Ecto neural progenitor cell (in vitro differentiated cells): Measurements from ENCODE around the gene NEDD4L.
"Not testable (repeated sequence)": the region's sequence is repeated elsewhere in the genome, so short reads cannot be mapped to it uniquely, and the experiment has no call there.

Experiments used
- DNase-seq: peaks from one replicate; pipeline ENCODE4 v3.0.0-alpha.2; 2018; ENCODE audit warnings: low spot score

Gene NEDD4L

GRCh38 chr18:58156516-58156915, 112.5 kb downstream of the NEDD4L start:
- DNase-seq: no peak

DNA sequence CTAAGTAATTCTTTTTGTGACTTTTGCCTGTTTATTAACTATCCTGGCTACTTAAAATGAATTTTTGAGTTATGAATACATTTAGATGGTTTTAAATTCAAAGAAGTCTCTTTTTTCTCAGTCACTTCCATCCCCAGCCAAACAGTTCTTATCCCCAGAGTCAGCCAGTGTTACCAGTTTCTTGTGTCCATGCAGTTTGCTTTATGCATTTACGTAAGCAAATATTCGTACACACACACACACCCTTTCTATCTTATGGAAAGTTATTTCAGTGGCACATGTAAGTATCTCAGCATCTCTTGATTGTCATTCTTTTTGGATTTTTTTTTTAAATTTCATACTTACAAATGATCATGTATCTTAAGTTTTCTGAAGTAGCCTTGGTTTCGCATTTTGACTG, 113.2 kb downstream of the NEDD4L start:
- no peak for DNase-seq

GRCh38 chr18:58158008-58158407, 114.0 kb downstream of the NEDD4L start:
- no peak for DNase-seq

DNA sequence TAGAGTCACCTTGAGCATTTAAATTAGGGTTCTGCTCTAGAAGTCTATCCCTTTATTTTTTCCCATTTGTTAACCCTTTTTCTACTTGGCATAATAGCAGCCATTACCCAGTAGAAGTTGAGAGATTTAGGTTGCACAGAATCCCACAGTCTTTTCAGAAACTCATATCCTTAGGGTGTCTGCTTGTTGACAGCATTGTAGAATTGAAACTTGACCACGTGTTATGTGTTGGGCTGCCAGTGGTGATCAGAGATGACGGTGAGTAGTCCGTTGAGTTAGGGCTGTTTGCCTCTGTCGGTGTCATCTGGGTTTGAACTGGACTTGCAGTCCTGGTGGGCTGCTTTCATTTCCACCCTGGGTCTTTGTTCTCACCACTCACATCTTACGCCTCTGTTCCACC, 114.4 kb downstream of the NEDD4L start:
- no peak for DNase-seq

DNA sequence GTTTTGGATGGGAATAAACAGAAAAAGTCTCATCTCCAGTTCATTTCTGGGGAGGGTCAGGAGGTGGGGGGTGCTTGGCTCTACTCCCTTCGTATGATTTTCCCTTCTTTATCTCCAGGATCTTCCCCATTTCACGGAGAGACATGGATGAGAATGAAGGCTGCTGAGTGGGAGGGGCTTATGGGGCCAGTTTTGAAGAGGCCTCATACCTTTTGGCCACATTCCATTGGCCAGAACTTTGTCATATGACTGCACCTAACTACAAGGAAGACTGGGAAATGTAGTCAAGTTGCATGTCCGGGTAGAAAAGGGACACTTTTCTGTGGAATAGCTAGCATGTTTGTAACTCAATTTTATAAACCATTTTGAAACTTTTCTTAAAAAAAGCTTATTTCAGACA, 117.6 kb downstream of the NEDD4L start:
- DNase-seq: no peak

DNA sequence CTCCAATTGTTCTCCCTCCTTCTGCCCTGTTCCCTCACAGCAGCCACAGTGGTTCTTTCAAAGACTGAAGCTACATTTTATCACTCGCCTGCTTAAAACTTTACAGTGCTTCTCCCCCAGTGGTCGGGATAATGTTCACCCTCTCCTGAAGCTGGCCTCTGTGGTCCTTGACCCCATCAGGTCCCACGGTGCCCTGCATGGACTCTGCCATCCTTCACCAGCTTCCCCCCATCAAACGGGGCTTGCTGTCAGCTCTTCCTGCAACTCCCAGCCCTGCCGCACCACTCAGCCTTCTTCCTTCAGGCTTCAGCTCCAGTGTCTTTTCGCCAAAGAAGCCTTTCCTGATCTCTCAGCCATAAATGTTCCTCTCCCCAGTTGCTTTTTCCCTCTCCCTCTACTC, 118.1 kb downstream of the NEDD4L start:
- DNase-seq: no peak

- no peak for DNase-seq
Observed at GRCh38 chr18:58163004-58163590, 119.1 kb downstream of the NEDD4L start.

GRCh38 chr18:58166278-58166844, 122.3 kb downstream of the NEDD4L start:
- DNase-seq: no peak

DNA sequence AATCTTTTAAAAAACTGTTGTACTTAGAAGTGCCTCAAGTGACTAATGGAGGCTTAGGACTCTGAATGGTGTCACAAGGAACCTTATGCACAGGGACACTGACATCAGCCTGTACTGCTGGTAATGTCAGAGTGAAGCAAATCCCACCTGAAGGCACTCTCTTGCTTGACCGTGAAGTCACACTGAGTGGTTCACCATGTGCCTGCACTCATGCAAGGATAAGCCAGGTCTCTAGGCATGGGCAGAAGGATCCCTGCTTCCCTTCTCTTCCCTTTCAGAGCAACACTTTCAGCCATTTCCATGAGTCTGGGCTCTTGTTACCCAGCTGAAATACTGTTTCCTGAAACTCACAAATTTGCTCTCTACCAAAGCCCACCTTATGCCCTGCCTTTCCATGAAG, 123.0 kb downstream of the NEDD4L start:
- no peak for DNase-seq

- no peak for DNase-seq
Observed at GRCh38 chr18:58168221-58168620, 124.2 kb downstream of the NEDD4L start.

DNA sequence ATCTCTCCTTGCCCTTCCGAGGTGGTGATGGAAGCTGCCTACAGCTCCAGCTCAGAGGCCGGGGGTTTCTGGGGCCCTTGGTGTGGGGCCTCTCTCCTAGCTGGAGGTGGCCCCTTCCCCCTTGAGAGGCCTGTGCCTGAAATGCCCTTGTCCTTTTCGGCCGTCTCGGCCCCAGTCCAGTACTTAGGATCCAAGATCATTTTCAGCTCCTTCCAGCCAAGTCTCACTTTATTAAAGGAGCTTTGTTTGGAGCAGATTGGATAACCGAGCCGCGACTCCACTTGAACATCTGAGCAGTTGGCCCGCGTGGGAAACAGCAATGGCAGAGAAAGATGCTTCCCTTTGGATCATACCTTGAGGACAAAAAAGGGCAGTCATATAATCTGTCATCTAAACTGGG, 125.0 kb downstream of the NEDD4L start:
- DNase-seq: no peak

DNA sequence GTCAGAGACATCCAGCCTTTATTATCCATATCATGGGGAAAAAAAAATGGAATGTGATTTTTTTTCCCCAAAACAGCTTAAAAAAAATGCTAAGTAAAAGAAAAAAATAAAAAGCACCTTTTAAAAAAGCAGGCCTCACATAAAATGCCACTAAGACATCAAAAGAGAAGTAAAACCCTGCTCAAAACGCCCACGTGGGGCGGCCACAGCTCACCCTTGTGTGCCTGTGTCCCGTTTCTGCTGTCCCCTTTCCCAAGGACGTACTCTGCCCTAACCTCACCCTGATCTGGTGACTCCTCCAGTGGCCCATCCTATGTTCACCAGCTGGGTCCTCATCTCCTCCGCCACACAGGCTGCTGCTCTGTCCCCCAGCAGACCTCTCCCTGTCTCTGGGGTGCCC, 125.4 kb downstream of the NEDD4L start:
- DNase-seq: no peak

DNA sequence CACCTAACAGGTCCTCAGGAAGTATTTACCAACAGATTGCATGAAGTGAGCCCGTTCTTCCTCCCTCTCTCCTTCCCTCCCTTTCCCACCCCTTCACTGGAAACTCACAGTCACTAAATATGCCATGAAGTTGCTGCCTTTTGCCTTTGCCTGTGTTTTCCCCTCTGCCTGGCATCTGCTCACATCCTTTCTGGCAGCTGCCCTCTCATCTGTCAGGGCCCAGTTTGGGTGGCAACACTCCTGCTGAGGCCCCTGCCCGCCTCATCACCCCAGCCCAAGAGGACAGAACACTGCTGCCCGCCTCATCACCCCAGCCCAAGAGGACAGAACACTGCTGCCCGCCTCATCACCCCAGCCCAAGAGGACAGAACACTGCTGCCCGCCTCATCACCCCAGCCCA, 126.0 kb downstream of the NEDD4L start:
- not testable (repeated sequence) for DNase-seq

DNA sequence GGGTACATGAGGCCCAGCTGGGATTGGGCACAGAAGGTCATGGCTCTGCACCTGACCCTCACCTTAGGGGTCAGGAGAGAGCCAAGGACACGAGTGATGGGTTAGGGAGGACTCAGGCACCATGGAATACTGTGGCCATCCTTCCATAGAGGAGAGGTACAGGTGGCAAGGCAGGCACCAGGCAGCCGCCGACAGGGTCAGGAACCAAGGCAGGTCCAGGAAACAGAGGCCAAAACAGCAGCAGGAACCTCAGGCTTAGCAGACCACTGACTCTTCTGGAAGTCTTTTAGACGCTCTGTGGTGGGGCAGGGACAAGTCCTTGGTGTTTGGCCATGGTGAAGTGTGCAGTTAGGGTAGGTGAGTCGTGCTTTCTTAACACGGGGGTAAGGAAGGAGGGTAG, 128.0 kb downstream of the NEDD4L start:
- no peak for DNase-seq

DNA sequence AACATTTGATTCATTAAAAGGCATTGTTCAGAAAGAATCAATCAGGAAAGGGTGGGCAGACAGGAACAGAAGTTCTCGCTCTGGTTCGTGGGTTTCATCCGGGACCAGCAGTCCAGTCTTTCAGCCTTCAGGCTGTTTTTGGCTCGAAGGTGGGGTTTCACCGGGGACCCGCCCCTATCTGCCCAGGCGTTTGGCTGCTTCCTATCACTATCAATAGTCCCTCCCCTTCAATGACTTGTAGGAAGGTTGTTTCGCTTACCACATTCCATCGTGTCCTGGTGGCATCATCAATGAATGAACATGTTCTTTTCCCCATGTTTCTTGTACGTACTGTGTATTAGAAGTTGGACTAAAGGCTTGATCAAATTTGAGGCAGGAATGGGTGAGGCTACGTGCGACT, 130.3 kb downstream of the NEDD4L start:
- no peak for DNase-seq

GRCh38 chr18:58175122-58175785, 131.2 kb downstream of the NEDD4L start:
- DNase-seq: no peak

GRCh38 chr18:58175786-58176176, 131.8 kb downstream of the NEDD4L start:
- DNase-seq: no peak

- no peak for DNase-seq
Observed at GRCh38 chr18:58177004-58177717, 133.1 kb downstream of the NEDD4L start.

DNA sequence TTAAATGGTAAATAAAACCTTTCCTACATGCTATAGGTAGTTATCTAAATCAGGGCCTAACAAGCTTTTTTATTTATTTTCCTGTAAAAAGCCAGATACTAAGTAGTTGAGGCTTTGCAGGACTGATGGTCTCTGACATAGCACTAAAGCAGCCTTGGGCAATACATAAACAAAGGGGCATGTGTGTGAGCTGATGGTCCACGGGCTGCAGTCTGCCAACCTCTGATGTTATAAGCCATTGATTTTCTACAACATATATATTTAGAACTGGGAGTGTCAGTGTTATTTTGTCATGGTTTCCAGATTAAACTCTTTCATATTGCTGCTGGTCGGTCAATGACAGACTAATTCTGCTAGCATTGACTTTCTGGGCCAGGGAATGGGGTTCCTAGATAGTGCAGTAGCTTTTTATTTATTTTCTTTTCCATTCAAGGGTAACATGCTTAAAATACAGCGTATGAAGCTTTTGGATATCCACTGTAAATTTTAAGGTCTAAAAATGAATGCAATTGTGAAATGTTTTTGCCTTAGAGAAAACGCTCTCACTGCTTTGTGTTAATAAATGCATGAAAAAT, 134.0 kb downstream of the NEDD4L start:
- DNase-seq: no peak

GRCh38 chr18:58178511-58178910, 134.5 kb downstream of the NEDD4L start:
- DNase-seq: no peak

- no peak for DNase-seq
Observed at GRCh38 chr18:58180172-58180571, 136.1 kb downstream of the NEDD4L start.

DNA sequence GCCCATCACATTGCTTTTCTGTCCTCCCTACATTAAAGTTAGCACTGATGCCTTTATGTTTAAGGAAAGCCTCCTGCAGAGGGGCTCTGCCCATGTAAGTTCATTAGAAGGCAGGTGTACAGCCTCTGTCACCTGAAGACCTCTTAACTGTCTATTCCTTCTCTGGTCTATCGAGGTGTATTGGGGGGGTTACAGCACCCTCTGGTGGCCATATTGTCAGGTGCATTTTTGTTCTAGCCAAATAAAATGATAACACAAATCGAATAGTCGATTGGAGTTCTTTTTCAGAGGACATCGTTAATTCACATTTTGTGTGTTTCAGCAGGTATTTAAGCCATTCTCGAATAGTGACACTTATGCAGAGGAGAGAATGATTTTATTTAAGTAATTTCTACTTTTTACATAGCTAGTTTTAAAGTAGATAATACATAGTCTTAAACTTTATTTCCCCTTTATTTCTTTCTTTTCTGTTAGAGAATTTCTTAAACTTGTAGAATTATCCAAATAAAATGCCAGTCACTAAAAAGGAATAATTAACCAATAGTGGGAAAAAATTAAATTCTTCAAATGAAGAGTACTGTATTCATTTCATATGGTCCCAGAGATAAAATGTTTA, 136.8 kb downstream of the NEDD4L start:
- DNase-seq: no peak
